WTC11 (cell line): Measurements from ENCODE around the gene PDLIM7. TPM values are rescaled to one million over a fixed set of nuclear protein-coding genes. Genes with fewer than 3 reads are reported as not detected.
A peak's percentile ranks its signal among the peaks of the same experiment; 100 is the strongest.

Experiments
- ATAC-seq: fragments of 200-7000 bp; cut with Tn5 transposase; 2 replicates; pipeline ENCODE4 v1.10.0; 2021; ENCODE audit warnings: mild to moderate bottlenecking, moderate library complexity
- CTCF ChIA-PET: fragments of 300-600 bp; sonication (Branson Sonifier 250); formaldehyde crosslinking; loops from one replicate; lab custom pipeline; 2021; ENCODE audit warnings: antibody characterized with exemption; lab: Charles Lee
- POLR2A ChIA-PET: fragments of 350-600 bp; sonication (Branson Sonifier 250); formaldehyde crosslinking; loops from one replicate; lab custom pipeline; 2021; ENCODE audit warnings: antibody characterized with exemption; lab: Charles Lee
- DNase-seq: peaks from one replicate; pipeline ENCODE4 v3.0.0; 2021; ENCODE audit warnings: low spot score
- H3K27ac Mint-ChIP-seq: 2 replicates; pipeline ENCODE4 v1.8.0; 2021; ENCODE audit warnings: mixed read lengths
- H3K27me3 Mint-ChIP-seq: 2 replicates; pipeline ENCODE4 v1.8.0; 2021; ENCODE audit warnings: low read depth, mild to moderate bottlenecking, moderate library complexity, mixed read lengths
- H3K36me3 Mint-ChIP-seq: 2 replicates; pipeline ENCODE4 v1.8.0; 2021; ENCODE audit warnings: mixed read lengths
- H3K4me1 Mint-ChIP-seq: 2 replicates; pipeline ENCODE4 v1.8.0; 2022; ENCODE audit warnings: mixed read lengths
- H3K4me3 Mint-ChIP-seq: 2 replicates; pipeline ENCODE4 v1.8.0; 2021; ENCODE audit warnings: mild to moderate bottlenecking, moderate library complexity, mixed read lengths
- H3K9me3 Mint-ChIP-seq: 2 replicates; pipeline ENCODE4 v1.8.0; 2021; ENCODE audit warnings: mixed read lengths
- ARID4B ChIP-seq: sonication (generic); formaldehyde crosslinking; IDR thresholded peaks from 2 replicates; pipeline ENCODE4 v1.8.0; 2023; ENCODE audit warnings: missing genetic modification reagents, mild to moderate bottlenecking, borderline replicate concordance
- ATF2 ChIP-seq: sonication (generic); formaldehyde crosslinking; IDR thresholded peaks from 2 replicates; pipeline ENCODE4 v1.8.1; 2022; ENCODE audit warnings: low read depth, missing genetic modification reagents, borderline replicate concordance
- ATF3 ChIP-seq: sonication (generic); formaldehyde crosslinking; conservative IDR thresholded peaks from 2 replicates; pipeline ENCODE4 v1.8.1; 2022; ENCODE audit warnings: mild to moderate bottlenecking, missing genetic modification reagents
- E2F4 ChIP-seq: sonication (generic); formaldehyde crosslinking; IDR thresholded peaks from 2 replicates; pipeline ENCODE4 v1.8.1; 2022; ENCODE audit warnings: low read depth, mild to moderate bottlenecking, moderate library complexity, missing genetic modification reagents, borderline replicate concordance
- EMX1 ChIP-seq: fragments of 250-450 bp; sonication (Bioruptor Pico); IDR thresholded peaks from 2 replicates; pipeline ENCODE4 v1.8.0; 2021; ENCODE audit warnings: mild to moderate bottlenecking
- ETV6 ChIP-seq: sonication (generic); formaldehyde crosslinking; IDR thresholded peaks from 2 replicates; pipeline ENCODE4 v1.8.1; 2022; ENCODE audit warnings: mild to moderate bottlenecking, missing genetic modification reagents
- FOXJ3 ChIP-seq: sonication (generic); formaldehyde crosslinking; IDR thresholded peaks from 2 replicates; pipeline ENCODE4 v1.9.0; 2021; ENCODE audit warnings: missing genetic modification reagents, mild to moderate bottlenecking, borderline replicate concordance
- JUN ChIP-seq: sonication (generic); formaldehyde crosslinking; IDR thresholded peaks from 2 replicates; pipeline ENCODE4 v1.8.0; 2023; ENCODE audit warnings: mild to moderate bottlenecking, missing genetic modification reagents
- MXD4 ChIP-seq: fragments of 250-450 bp; sonication (Bioruptor Pico); IDR thresholded peaks from 2 replicates; pipeline ENCODE4 v1.8.0; 2021; ENCODE audit warnings: mild to moderate bottlenecking, moderate library complexity, borderline replicate concordance
- NFE2L1 ChIP-seq: sonication (generic); formaldehyde crosslinking; IDR thresholded peaks from 2 replicates; pipeline ENCODE4 v1.8.1; 2023; ENCODE audit warnings: missing genetic modification reagents
- NFYB ChIP-seq: sonication (generic); formaldehyde crosslinking; conservative IDR thresholded peaks from 2 replicates; pipeline ENCODE4 v1.8.0; 2022; ENCODE audit warnings: low read depth, missing genetic modification reagents
- RELA ChIP-seq: sonication (generic); formaldehyde crosslinking; IDR thresholded peaks from 2 replicates; pipeline ENCODE4 v1.8.1; 2022; ENCODE audit warnings: missing genetic modification reagents, mild to moderate bottlenecking, borderline replicate concordance
- RORB ChIP-seq: fragments of 250-450 bp; sonication (Bioruptor Pico); IDR thresholded peaks from 2 replicates; pipeline ENCODE4 v1.9.0; 2021; ENCODE audit warnings: mild to moderate bottlenecking
- SMAD3 ChIP-seq: sonication (generic); formaldehyde crosslinking; IDR thresholded peaks from 2 replicates; pipeline ENCODE4 v1.8.0; 2022; ENCODE audit warnings: missing genetic modification reagents, mild to moderate bottlenecking, borderline replicate concordance
- SOX15 ChIP-seq: fragments of 250-450 bp; sonication (Bioruptor Pico); IDR thresholded peaks from 2 replicates; pipeline ENCODE4 v1.9.0; 2021; ENCODE audit warnings: mild to moderate bottlenecking
- TCF7 ChIP-seq: sonication (generic); formaldehyde crosslinking; IDR thresholded peaks from 2 replicates; pipeline ENCODE4 v1.8.0; 2022; ENCODE audit warnings: mild to moderate bottlenecking, low read depth, missing genetic modification reagents, moderate library complexity
- TP53 ChIP-seq: sonication (generic); formaldehyde crosslinking; IDR thresholded peaks from 2 replicates; pipeline ENCODE4 v1.8.1; 2023; ENCODE audit warnings: mild to moderate bottlenecking, missing genetic modification reagents
- ZBTB21 ChIP-seq: sonication (generic); formaldehyde crosslinking; IDR thresholded peaks from 2 replicates; pipeline ENCODE4 v1.8.1; 2023; ENCODE audit warnings: mild to moderate bottlenecking, missing genetic modification reagents, borderline replicate concordance
- ZNF138 ChIP-seq: sonication (generic); formaldehyde crosslinking; conservative IDR thresholded peaks from 2 replicates; pipeline ENCODE4 v1.8.1; 2022; ENCODE audit warnings: mild to moderate bottlenecking, moderate library complexity, missing genetic modification reagents
- ZNF396 ChIP-seq: fragments of 250-450 bp; sonication (Bioruptor Pico); IDR thresholded peaks from 2 replicates; pipeline ENCODE4 v1.8.0; 2021; ENCODE audit warnings: mild to moderate bottlenecking, moderate library complexity, borderline replicate concordance
- ZNF671 ChIP-seq: fragments of 250-450 bp; sonication (Bioruptor Pico); IDR thresholded peaks from 2 replicates; pipeline ENCODE4 v1.8.0; 2021; ENCODE audit warnings: mild to moderate bottlenecking
- total RNA-seq: library from RNA; stranded (reverse); gene quantifications from 3 replicates; pipeline ENCODE4 v1.2.3, GENCODE V29; 2021
- TF ChIP-seq, protein P1 (sequence below): sonication (generic); formaldehyde crosslinking; IDR thresholded peaks from 2 replicates; pipeline ENCODE4 v1.8.0; 2022; ENCODE audit warnings: mild to moderate bottlenecking, missing genetic modification reagents
- TF ChIP-seq, protein P2 (sequence below): sonication (generic); formaldehyde crosslinking; IDR thresholded peaks from 2 replicates; pipeline ENCODE4 v1.8.1; 2023; ENCODE audit warnings: mild to moderate bottlenecking, missing genetic modification reagents, borderline replicate concordance
- TF ChIP-seq, protein P3 (sequence below): sonication (generic); formaldehyde crosslinking; IDR thresholded peaks from 2 replicates; pipeline ENCODE4 v1.8.0; 2022; ENCODE audit warnings: mild to moderate bottlenecking, missing genetic modification reagents

Gene PDLIM7
- total RNA-seq, 1 experiment from 2014 or later = 142 TPM

DNA sequence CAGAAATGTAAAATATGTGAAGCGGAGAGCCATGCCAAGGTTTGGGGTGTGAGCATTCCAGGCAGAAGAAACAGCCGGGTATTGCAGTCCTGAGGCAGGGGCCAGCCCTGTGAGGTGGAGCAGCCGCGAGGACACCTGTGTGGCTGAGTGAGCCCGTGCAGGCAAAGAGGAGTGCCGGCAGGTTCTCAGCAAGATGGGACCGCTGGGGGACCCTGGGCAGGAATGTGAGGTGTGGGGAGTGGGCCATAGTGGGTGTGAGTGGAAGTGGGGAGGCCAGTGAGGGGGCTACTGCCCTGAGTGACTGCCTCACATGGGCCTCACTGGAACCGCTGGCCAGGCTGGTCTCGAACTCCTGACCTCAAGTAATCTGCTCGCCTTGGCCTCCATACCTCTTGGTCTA, 58.9 kb downstream of the PDLIM7 start (continued):
- TF ChIP-seq ARID4B (CRISPR knock-in tag) (no peak), ZNF671 (CRISPR knock-in tag) (no peak), ATF3 (CRISPR knock-in tag) (no peak), RORB (no peak), TP53 (CRISPR knock-in tag) (no peak), SOX15 (CRISPR knock-in tag) (no peak), TCF7 (CRISPR knock-in tag) (no peak), ZNF396 (no peak), ATF2 (CRISPR knock-in tag) (no peak), MXD4 (CRISPR knock-in tag) (no peak), ETV6 (no peak), FOXJ3 (CRISPR knock-in tag) (no peak), EMX1 (no peak)
- TF ChIP-seq, protein P1, sequence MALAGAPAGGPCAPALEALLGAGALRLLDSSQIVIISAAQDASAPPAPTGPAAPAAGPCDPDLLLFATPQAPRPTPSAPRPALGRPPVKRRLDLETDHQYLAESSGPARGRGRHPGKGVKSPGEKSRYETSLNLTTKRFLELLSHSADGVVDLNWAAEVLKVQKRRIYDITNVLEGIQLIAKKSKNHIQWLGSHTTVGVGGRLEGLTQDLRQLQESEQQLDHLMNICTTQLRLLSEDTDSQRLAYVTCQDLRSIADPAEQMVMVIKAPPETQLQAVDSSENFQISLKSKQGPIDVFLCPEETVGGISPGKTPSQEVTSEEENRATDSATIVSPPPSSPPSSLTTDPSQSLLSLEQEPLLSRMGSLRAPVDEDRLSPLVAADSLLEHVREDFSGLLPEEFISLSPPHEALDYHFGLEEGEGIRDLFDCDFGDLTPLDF (CRISPR knock-in tag) = no peak

- Mint-ChIP-seq H3K27ac (no peak overlapping the region), H3K4me3 (no peak overlapping the region), H3K4me1 (peaks cover 12% of the 10 kb centered on the region), H3K9me3 (peaks cover 4% of the 10 kb centered on the region), H3K27me3 (no peaks in the 10 kb centered on the region), H3K36me3 (peaks cover 36% of the 10 kb centered on the region)
- ATAC-seq (no peak), DNase-seq (no peak)
- POLR2A ChIA-PET = interaction anchor here (0.5 to 1.8 kb wide), 4 partner anchors 9 to 322 kb away, joined by 3 to 6 read pairs (median 4); partner anchors contain the start of gene PRR7
- CTCF ChIA-PET = interaction anchor here (0.5 to 15.8 kb wide), 11 partner anchors 11 to 128 kb away, joined by 3 to 171 read pairs (median 6); partner anchors contain the start of gene GRK6
- TF ChIP-seq NFYB (CRISPR knock-in tag) (peak; percentile 50), ZBTB21 (CRISPR knock-in tag) (no peak), NFE2L1 (no peak), RELA (CRISPR knock-in tag) (no peak), MXD4 (CRISPR knock-in tag) (no peak), E2F4 (no peak), SMAD3 (CRISPR knock-in tag) (no peak), JUN (CRISPR knock-in tag) (no peak), ZNF138 (CRISPR knock-in tag) (no peak)
- TF ChIP-seq, protein P2, sequence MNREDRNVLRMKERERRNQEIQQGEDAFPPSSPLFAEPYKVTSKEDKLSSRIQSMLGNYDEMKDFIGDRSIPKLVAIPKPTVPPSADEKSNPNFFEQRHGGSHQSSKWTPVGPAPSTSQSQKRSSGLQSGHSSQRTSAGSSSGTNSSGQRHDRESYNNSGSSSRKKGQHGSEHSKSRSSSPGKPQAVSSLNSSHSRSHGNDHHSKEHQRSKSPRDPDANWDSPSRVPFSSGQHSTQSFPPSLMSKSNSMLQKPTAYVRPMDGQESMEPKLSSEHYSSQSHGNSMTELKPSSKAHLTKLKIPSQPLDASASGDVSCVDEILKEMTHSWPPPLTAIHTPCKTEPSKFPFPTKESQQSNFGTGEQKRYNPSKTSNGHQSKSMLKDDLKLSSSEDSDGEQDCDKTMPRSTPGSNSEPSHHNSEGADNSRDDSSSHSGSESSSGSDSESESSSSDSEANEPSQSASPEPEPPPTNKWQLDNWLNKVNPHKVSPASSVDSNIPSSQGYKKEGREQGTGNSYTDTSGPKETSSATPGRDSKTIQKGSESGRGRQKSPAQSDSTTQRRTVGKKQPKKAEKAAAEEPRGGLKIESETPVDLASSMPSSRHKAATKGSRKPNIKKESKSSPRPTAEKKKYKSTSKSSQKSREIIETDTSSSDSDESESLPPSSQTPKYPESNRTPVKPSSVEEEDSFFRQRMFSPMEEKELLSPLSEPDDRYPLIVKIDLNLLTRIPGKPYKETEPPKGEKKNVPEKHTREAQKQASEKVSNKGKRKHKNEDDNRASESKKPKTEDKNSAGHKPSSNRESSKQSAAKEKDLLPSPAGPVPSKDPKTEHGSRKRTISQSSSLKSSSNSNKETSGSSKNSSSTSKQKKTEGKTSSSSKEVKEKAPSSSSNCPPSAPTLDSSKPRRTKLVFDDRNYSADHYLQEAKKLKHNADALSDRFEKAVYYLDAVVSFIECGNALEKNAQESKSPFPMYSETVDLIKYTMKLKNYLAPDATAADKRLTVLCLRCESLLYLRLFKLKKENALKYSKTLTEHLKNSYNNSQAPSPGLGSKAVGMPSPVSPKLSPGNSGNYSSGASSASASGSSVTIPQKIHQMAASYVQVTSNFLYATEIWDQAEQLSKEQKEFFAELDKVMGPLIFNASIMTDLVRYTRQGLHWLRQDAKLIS = no peak
- TF ChIP-seq, protein P3, sequence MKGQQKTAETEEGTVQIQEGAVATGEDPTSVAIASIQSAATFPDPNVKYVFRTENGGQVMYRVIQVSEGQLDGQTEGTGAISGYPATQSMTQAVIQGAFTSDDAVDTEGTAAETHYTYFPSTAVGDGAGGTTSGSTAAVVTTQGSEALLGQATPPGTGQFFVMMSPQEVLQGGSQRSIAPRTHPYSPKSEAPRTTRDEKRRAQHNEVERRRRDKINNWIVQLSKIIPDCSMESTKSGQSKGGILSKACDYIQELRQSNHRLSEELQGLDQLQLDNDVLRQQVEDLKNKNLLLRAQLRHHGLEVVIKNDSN (CRISPR knock-in tag) = peak; percentile 42
These were observed 59.8 kb downstream of the PDLIM7 start for GRCh38 chr5:177437623-177438022.
